GM19351 (cell line): ENCODE results near the gene SGSM1.
"Not testable (repeated sequence)": the region's sequence is repeated elsewhere in the genome, so short reads cannot be mapped to it uniquely, and the experiment has no call there.

ENCODE experiments used
- ATAC-seq: cut with Tn5 transposase; IDR thresholded peaks from one replicate; pipeline ENCODE4 v1.9.1; 2021; ENCODE audit warnings: mild to moderate bottlenecking, moderate library complexity; ENCODE audit not compliant: unreplicated experiment

Gene SGSM1

DNA sequence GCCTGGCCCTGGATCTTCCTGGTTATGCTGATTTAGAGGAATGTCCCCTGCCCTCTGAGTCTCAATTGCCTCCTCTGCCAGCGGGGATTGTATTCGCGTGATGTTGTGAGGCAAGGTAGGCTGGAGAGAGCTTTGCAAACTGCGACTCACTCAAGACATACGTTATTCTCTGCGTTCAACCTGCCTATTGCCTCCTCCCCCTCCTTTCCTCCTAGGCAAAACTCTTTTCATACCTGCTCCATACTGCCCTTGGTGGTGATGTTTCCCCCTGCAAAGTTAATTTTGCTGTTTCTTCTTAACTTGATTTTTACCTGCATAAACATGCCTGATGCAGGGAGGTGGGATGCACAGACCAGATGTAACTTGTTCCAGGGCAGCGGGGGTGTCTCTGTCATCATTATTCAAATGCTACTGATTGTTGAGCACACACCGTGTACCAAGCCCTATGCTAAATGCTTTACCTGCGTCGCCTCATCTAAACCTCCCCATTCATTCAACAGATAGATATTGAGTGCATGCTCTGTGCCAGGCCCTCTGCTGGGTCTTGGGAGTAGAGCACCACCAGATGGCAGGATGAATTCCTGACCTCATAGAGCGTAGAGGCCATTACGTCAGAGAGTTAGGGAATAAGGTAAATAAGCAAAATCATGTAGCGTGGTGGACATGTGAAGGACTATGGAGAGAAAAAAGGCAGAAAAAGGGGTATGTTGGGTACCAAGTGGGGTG lies 29.0 kb downstream of the SGSM1 start:
- no peak for ATAC-seq

DNA sequence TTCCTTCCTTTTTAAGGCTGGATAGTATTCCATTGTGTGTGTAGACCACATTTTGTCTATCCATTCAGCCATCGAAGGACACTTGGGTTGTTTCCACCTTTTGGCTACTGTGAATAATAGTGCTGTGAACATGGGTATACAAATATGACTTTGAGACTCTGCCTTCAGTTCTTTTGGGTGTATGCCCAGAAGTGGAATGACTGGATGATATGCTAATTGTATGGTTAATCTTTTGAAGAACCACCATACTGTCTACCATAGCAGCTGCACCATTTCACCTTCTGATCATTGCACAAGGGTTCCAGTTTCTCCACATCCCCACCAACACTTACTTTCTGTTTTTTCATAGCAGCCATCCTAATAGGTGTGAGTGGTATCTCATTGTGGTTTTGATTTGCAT lies 30.3 kb downstream of the SGSM1 start:
- no peak for ATAC-seq

DNA sequence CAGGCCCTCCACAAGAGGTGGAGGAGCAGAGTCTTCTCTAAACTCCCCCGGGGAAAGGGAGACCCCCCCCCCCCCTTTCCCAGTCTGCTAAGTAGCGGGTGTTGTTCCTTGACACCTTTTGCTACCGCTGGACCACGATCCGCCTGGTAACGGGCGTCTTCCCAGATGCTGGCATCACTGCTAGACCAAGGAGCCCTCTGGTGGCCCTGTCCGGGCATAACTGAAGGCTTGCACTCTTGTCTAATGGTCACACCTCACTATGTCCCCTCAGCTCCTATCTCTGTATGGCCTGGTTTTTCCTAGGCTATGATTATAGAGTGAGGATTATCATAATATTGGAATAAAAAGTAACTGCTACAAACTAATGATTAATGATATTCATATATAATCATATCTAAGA lies 31.5 kb downstream of the SGSM1 start:
- not testable (repeated sequence) for ATAC-seq

DNA sequence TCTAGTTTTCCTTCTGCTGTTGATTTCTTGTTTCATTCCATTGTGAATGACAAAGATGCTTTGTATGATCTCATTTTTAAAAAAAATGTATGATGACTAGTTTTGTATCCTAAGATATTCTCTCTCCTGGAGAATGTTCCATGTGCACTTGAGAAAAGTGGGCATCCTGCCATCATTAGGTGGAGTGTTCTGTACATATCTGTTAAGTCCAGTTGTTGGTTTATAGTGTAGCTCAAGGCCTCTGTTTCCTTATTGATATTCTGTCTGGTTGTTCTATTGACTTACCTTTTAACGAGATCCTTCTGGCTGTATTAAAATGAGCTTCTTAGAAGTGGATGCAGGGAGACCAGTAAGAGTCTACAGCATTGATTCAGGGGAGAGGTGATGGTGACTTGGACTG lies 35.2 kb downstream of the SGSM1 start:
- no peak for ATAC-seq

DNA sequence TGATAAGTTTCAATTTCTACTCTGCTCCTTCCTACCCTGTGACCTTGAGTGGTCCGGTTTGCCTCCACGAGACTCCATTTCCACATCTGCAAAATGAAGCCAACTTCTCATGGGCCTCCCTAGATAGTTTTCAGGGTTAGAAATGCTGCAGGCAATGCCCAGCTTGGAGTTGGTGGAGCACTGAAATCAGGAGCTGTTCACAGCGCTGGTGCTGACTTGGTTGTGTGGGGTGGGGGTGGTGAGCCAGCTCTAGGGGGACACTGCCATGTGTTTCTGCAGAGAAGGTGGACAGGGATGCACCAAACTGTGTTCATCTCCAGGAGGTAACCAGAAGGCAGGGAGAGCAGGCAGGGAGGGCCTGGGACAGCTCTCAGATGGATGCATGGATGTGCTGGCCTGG lies 37.0 kb downstream of the SGSM1 start:
- ATAC-seq = no peak

DNA sequence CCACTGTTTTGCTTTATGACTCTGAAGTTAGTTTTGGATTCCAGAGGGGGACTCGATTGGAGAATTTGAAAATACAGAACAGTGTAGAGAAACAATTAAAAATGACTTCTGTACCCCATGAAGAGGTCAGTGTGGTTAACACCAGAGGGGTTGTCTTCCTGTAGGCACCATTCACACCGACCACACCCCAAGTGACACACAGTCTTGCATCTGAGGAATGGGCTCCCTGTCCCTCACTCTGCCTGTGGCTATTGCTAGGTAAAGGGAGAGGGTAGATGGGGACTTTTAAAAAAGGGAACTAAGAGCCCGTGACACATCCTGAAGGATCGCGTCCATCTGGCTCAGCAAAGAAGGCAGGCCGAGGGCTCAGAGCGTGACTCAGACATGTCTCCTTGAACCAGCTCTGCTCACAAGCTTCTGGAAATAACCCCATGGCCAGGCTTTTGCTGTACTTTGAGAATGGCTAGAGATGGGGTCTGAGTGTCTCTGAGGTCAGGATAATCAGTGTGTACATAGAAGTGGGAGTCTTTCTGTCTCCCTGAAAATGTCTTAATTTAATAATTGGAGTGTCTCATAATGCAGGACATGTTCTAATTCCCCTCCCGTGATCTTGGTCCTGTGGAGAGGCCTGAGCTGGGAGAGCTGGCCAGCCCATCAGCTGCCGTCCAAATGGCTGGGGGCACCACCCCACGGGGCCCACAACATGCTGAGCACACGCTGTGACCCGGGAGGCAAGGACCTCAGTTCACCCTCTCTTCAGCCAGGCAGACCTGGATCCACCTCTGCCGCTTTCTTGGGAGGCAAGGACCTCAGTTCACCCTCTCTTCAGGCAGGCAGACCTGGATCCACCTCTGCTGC lies 39.3 kb downstream of the SGSM1 start:
- no peak for ATAC-seq

DNA sequence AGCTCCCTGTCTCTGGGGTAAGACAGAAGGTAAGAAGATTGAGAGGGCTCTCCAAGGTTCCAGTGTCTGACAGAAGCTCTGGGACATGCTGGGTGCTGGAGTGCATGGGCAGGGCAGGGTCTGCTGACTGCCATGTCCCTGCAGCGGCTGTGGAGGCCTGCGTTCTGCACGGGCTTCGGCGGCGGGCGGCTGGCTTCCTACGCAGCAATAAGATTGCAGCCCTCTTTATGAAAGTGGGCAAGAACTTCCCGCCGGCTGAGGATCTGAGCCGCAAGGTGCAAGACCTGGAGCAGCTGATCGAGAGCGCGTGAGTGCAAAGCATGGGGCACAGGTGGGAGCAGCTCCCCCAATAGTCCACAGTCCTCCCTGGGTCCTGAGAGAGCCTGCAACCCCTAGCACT lies 41.5 kb downstream of the SGSM1 start:
- ATAC-seq = no peak

DNA sequence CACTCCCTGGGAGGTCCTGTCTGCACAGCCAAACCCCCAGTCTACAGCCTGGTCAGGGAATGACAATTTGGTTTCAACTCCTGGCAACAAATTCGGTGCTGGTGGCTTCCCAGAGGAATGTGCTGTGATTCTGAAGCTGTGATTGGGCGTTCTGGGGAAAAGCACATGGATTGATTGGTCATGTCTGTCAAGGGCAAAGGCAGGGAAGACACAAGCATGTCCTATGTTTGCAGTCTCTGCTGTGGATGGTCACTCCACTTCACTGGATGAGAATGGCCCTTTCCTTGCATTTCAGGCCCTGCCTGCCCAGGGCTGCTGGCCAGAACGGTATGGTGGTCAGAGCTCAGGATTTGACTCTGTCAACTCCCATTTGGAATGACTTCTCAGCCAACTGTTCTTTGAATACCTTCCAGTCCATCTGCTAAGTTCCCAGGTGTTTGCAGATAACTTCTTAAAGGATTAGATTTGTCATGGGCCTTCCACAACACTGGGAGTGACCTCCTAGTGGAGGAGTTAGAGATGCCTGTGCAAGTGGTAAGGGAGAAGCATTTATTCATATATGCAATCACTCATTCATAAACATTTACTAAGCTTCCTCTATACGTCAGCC lies 42.7 kb downstream of the SGSM1 start:
- ATAC-seq = no peak

DNA sequence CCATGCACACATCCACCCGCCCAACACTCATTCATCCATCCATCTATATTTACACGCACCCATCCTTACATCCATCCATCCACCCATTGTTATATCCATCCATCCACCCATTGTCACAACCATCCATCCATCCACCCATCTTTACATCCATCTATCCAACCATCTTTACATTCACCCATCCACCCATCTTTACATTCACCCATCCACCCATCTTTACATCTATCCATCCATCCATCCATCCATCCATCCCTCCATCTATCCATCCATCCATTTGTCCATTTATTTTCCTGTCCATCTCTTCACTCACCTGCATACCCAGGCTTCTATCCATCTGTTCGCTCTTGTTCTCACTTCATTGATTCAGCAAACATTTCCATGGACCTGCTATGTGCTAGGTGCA lies 49.8 kb downstream of the SGSM1 start:
- ATAC-seq = no peak

DNA sequence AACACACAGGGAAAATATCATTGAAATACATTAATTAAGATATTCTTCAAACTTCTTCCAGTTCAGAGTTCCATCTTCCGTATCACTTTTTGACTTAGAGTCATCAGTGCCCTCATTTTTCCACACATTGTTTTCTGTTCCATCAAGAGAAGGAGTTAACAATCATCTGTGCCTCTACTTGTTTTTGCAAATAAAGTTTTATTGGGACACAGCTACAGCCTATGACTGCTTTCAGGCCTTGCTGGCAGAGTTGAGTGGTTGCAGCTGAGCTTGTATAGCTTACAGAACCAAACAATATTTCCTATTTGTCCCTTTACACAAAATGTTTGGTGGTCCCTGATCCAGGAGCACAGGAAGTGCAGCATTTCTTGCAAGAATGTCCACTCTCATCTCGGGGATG lies 51.6 kb downstream of the SGSM1 start:
- ATAC-seq = no peak

DNA sequence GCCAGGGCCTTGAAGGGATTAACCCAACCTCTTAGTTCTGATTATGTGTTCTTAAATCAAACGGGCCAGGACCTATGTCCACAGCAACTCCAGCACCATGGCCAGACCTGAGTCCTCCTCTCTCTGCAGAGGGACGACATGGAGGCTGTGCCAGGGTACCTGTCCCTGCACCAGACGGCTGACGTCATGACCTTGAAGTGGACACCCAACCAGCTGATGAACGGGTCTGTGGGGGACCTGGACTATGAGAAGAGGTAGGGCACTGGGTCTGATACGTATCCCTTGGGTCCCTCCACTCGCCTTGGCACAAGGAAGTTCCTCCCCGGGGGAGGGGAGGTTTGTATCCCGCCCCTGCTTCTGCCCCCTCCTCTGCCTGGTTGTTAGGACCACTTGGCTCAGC lies 53.6 kb downstream of the SGSM1 start:
- no peak for ATAC-seq

DNA sequence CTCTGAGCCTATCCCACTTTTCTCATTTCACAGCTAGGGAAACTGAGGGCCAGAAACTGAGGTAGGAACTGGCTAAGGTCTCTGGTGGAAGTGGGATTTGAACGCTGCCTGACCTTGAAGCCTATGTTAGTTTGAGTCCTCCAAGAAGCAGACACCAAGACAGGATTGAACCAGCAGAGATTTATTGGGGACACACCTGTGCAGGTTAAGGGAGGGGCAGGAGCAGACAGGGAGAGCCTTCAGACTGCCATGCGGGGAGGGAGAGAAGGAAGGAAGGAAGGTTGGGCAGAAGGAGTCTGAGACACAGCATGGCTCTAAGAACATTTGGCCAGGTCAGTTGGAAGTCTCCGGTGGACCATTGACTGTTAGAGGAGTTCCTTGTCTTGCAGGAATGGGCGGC lies 59.5 kb downstream of the SGSM1 start:
- ATAC-seq = no peak

DNA sequence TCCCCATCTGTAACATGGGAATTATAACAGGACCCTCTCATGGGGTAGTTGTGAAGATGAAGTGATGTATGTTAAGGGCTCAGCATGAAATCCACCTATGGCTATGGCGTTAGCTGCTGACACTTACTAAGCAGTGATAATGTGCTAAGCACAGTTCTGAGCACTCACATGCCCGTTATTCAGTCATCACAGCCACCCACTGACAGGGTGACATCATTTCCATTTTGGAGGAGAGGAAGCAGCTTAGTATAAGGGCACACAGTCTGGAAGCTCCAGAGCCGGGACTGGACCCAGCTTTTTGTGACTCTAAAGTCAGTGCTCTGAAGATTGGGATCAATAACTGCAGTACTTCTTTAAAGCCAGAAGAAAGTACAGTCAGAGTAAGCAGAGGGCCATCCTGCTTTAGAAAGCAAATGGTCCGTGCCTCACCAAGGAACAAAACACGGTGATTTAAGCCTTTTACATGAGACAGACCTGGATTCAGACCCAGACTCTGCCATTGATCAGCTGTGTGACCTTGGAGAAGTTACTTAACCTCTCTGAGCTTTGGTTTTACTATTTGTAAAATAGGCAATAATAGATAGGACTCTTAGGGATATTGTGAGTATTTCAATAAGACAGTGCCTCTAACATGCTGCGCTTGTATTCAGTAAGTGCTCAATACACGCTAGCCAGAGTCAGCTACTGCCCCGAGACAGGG lies 61.5 kb downstream of the SGSM1 start:
- no peak for ATAC-seq

DNA sequence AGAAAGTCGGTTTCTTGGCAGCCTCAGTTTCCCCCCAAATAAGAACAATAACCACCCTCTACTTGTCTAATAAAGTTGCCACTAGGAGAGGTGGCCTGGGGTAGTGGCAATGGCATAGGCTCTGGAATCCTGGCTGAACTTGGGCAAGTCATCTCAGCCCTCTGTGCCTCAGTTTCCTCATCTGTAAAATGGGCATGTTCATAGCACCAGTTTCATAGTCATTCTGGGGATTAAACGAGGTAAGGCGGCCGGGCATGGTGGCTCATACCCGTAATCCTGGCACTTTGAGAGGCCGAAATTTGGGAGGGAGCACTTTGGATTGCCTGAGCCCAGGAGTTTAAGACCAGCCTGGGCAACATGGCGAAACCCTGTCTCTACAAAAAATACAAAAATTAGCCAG lies 63.0 kb downstream of the SGSM1 start:
- no peak for ATAC-seq

DNA sequence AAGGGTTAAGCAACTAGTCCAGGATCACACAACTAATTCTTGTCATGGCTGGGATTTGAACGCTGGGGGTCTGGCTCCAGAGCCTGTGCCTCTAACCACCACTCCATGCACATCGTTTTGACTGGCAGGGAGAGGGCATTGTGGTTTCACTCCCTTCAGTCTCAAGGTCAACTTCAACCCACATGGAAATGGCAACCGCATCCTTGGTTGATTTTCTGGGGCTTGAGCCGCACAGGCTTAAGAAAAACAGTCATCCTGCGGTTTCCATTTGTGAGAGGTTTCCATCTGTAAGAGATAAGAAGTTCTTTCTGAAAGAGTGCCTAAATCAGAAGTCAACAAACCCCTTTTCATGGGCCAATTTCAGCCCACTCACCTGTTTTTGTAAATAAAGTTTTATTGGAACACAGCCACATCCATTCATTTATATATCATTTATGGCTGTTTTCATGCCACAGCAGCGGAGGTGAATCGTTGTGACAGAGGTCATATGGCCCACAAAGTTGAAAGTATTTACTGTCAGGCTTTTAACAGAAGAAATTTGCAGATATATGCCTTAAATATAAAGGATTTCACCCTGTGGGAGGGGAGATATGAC lies 65.7 kb downstream of the SGSM1 start:
- no peak for ATAC-seq

DNA sequence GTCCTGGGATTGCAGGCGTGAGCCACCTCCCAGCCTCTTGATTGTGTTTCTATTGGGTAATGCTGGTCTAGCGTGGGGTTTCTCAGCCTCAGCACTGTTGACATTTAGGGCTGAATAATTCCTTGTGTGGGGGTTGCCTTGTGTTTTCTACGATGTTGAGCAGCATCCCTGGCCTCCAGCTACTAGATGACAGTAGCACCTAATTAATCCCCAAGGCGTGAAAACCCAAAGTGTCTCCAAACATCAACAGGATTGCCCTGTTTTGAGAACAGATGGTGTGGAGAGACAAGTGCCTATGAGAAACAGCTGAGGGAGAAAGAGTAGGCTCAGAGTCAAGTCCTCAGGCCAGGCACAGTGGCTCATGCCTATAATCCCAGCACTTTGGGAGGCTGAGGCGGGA lies 67.2 kb downstream of the SGSM1 start:
- no peak for ATAC-seq

DNA sequence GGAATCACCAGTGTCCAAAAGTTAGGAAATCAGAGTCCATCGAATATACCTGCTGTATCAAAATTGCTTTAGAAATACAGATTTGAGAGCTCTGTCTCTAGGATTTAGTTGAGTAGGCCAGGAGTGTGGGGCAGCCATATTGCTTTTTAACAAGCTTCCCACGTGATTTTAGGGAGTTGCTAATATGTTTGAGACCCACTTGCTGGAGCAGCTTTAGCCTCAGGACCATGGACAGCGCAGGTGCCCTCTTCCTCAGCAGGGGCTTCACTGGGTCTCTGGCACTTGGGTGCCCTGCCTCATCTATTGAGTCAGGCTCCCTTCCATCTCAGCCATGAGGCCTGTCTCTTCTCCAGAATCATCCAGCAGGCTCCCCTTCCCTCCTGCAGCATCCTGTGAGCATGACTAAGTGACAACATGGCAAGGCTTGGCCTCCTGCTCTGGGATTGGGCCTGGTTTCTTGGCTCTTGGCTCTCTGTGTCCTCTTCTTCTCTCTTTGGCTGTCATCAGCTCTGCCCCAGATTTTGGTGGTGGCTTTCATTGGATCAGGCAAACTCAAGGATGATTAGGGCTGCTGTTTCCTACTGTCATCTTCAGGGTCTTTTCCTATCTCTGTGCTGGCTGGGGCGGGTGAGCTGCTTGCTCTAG lies 70.0 kb downstream of the SGSM1 start:
- ATAC-seq = no peak

DNA sequence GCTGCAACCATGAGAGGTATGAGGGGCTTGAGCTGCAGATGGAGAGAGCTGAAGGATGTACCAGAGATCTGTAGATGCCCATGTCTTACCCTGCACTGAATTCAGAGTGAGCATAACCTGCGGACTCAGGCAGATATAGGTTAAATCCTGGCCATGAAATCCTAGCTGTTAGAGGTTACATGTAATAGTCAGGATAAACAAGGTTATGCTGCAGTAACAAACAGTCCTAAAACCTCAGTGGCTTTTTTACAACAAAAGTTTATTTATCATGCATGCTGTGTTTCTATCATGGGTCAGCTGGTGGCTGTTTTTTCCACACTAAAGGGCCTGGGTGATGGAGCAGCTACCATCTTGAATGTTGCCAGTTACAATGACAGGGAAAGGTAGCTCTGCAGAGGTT lies 70.7 kb downstream of the SGSM1 start:
- no peak for ATAC-seq

DNA sequence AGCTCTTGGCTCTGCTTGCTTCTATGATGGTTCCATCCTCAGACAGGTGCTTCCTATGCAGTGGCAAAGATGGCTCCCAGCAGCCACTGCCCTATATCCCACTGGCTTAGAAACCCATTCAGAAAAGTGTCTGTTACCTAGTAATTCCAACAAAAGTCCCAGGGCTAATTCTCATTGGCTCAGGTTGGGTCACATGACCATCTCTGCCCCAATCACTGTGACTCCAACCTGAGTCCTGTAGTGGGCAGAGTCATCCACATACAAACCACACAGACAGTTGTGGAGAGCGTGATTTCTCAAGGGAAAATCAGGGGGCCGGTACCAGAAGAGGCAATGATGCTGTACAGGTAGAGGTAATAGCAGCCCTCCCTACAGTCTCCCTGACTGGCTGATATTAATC lies 73.0 kb downstream of the SGSM1 start:
- ATAC-seq = no peak

DNA sequence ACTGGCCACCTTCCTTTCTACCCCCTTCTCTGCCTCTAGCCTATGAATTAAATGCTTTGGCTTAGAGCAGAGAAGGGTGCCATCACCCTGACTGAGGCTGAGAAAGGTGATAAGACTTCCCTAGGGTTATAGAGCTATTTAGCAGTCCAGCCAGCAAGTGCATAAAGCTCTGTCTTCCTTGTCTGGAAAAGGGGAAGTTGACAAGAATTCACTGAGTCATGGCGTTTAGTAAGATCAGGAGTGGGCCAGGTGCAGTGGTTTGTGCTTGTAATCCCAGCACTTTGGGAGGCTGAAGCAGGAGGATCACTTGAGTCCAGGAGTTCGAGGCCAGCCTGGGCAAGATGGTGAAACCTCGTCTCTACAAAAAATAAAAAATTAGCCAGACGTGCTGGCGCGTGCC lies 77.4 kb downstream of the SGSM1 start:
- ATAC-seq = no peak

DNA sequence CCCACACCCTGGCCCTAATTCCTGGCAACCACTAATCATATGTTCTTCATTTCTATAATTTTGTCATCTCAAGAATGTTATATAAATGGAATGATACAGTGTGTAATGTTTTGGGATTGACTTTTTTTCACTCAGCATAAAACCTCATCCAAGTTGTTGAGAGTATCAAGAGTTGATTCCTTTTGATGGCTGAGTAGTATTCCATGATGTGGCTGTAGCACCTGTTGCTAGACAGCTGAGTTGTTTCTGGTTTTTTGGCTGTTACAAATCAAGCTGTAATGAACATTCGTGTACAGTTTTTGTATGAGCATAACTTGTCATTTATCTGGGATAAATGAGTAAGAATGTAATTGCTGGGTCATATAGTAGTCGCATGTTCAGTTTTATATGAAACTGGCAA lies 81.2 kb downstream of the SGSM1 start:
- ATAC-seq = no peak
